Naive thymus-derived CD8-positive, alpha-beta T cell (primary cell): ENCODE measurements around the gene PCED1B. TPM values are rescaled to one million over a fixed set of nuclear protein-coding genes. Genes with fewer than 3 reads are reported as not detected.
A peak's percentile ranks its signal among the peaks of the same experiment; 100 is the strongest.
"Not testable (repeated sequence)": the region's sequence is repeated elsewhere in the genome, so short reads cannot be mapped to it uniquely, and the experiment has no call there.

Experiments
- ATAC-seq, 2 donors: fragments of 150-1000 bp; cut with Tn5 transposase in 1 of 2; sonication (Bioruptor Pico), chemical (Tn5 transposase) in 1 of 2; 1 replicate in 1 of 2; 2 replicates in 1 of 2; pipeline ENCODE4 v1.10.0; 2021; ENCODE audit warnings: mild to moderate bottlenecking in 2 of 2, moderate library complexity in 2 of 2
- POLR2A ChIA-PET: fragments of 350-600 bp; sonication (Branson Sonifier 250); formaldehyde crosslinking; loops from one replicate; lab custom pipeline; 2021; ENCODE audit warnings: antibody characterized with exemption; lab: Charles Lee
- DNase-seq, 10 donors: peaks; one replicate each; pipeline versions ENCODE4 v3.0.0 to v3.0.0-alpha.2; 2020 to 2022
- H3K27ac Mint-ChIP-seq, 10 donors: one replicate each; pipeline ENCODE4 v1.8.0; 2020 to 2022; ENCODE audit warnings: mild to moderate bottlenecking in 10 of 10, mixed read lengths in 10 of 10, moderate library complexity in 4 of 10, inconsistent platforms in 1 of 10
- H3K27me3 Mint-ChIP-seq, 5 donors: one replicate each; pipeline ENCODE4 v1.8.0; 2021 to 2022; ENCODE audit warnings: mixed read lengths in 5 of 5
- H3K36me3 Mint-ChIP-seq, 3 donors: one replicate each; pipeline ENCODE4 v1.8.0; 2020 to 2022; ENCODE audit warnings: mixed read lengths in 3 of 3, mild to moderate bottlenecking in 2 of 3, inconsistent platforms in 1 of 3
- H3K4me1 Mint-ChIP-seq, 4 donors: one replicate each; pipeline ENCODE4 v1.8.0; 2021 to 2022; ENCODE audit warnings: mixed read lengths in 4 of 4
- H3K4me3 Mint-ChIP-seq, 10 donors: one replicate each; pipeline ENCODE4 v1.8.0; 2020 to 2022; ENCODE audit warnings: mild to moderate bottlenecking in 10 of 10, mixed read lengths in 10 of 10, moderate library complexity in 6 of 10, inconsistent platforms in 1 of 10
- H3K9me3 Mint-ChIP-seq, 9 donors: one replicate each; pipeline ENCODE4 v1.8.0; 2020 to 2022; ENCODE audit warnings: mixed read lengths in 9 of 9, mild to moderate bottlenecking in 3 of 9, inconsistent platforms in 1 of 9, moderate library complexity in 1 of 9
- polyA plus RNA-seq, 3 donors: library from polyadenylated mRNA; unstranded; fragments of 300-500 nt; fragmentation: Illumina TruSeq; gene quantifications; one replicate each; pipeline ENCODE4 v1.2.3, GENCODE V29; 2021
- total RNA-seq, 8 experiments: library from RNA in 2 of 8; stranded (reverse) in 2 of 8; gene quantifications; one replicate each; pipeline ENCODE4 v1.2.3 and lab custom pipeline; 2021 to 2026

Gene PCED1B
- total and polyA plus RNA-seq, 5 experiments from 2014 or later, result 54.9 to 163 (median 83.9) TPM

GRCh38 chr12:47164116-47164515 is 84.7 kb downstream of the PCED1B start:
- H3K4me1 Mint-ChIP-seq, result peaks cover 19 to 21% (median 20%) of the 10 kb centered on the region in 4 donors
- peaks cover 44 to 62% (median 61%) of the 10 kb centered on the region in 3 donors for H3K36me3 Mint-ChIP-seq
- H3K27me3 Mint-ChIP-seq, result no peaks in the 10 kb centered on the region
- no peak overlapping the region for H3K4me3 Mint-ChIP-seq
- H3K9me3 Mint-ChIP-seq, result peaks cover 3 to 12% (median 10%) of the 10 kb centered on the region in 9 donors
- DNase-seq (no peak), ATAC-seq (no peak)
- H3K27ac Mint-ChIP-seq, result peak overlapping the region in 4 of 10 donors; percentile 1 to 31 (median 21)
- POLR2A ChIA-PET, result interaction anchor here (0.8 kb wide), 1 partner anchor 9 kb away, joined by 3 read pairs; no protein-coding TSS in a partner anchor

- ATAC-seq, result no peak
- peaks cover 19 to 22% (median 19%) of the 10 kb centered on the region in 4 donors for H3K4me1 Mint-ChIP-seq
- no peak overlapping the region for H3K4me3 Mint-ChIP-seq
- peaks cover 36 to 58% (median 56%) of the 10 kb centered on the region in 3 donors for H3K36me3 Mint-ChIP-seq
- no peak for DNase-seq
- POLR2A ChIA-PET, result interaction anchor here (0.8 to 1.1 kb wide), 2 partner anchors 9 to 43 kb away, joined by 3 read pairs; no protein-coding TSS in a partner anchor
- H3K9me3 Mint-ChIP-seq, result peaks cover 0 to 6% (median 3%) of the 10 kb centered on the region in 9 donors
- peak overlapping the region in 2 of 10 donors; percentile 43 to 56 for H3K27ac Mint-ChIP-seq
- no peaks in the 10 kb centered on the region for H3K27me3 Mint-ChIP-seq
Observed at GRCh38 chr12:47164724-47165439, 85.5 kb downstream of the PCED1B start.

- peaks cover 19% of the 10 kb centered on the region in 4 donors for H3K4me1 Mint-ChIP-seq
- H3K27me3 Mint-ChIP-seq, result no peaks in the 10 kb centered on the region
- H3K9me3 Mint-ChIP-seq, result peaks cover 1 to 8% (median 7%) of the 10 kb centered on the region in 9 donors
- POLR2A ChIA-PET, result interaction anchor here (0.6 to 1.1 kb wide), 3 partner anchors 17 to 42 kb away, joined by 3 read pairs; no protein-coding TSS in a partner anchor
- peaks cover 39 to 58% (median 54%) of the 10 kb centered on the region in 3 donors for H3K36me3 Mint-ChIP-seq
- H3K27ac Mint-ChIP-seq, result peak overlapping the region in 6 of 10 donors; percentile 2 to 38 (median 24)
- no peak for DNase-seq
- H3K4me3 Mint-ChIP-seq, result no peak overlapping the region
- ATAC-seq, result no peak
Observed at GRCh38 chr12:47165934-47166333, 86.5 kb downstream of the PCED1B start.

GRCh38 chr12:47166365-47166764 is 86.9 kb downstream of the PCED1B start:
- H3K36me3 Mint-ChIP-seq, result peaks cover 37 to 55% (median 54%) of the 10 kb centered on the region in 3 donors
- H3K27me3 Mint-ChIP-seq, result no peaks in the 10 kb centered on the region
- no peak for ATAC-seq
- DNase-seq, result no peak
- peaks cover 19 to 20% (median 19%) of the 10 kb centered on the region in 4 donors for H3K4me1 Mint-ChIP-seq
- H3K27ac Mint-ChIP-seq, result peak overlapping the region in 3 of 10 donors; percentile 16 to 31 (median 24)
- POLR2A ChIA-PET, result interaction anchor here (0.6 to 1.1 kb wide), 3 partner anchors 18 to 42 kb away, joined by 3 read pairs; no protein-coding TSS in a partner anchor
- H3K4me3 Mint-ChIP-seq, result no peak overlapping the region
- peaks cover 2 to 11% (median 9%) of the 10 kb centered on the region in 9 donors for H3K9me3 Mint-ChIP-seq

GRCh38 chr12:47170281-47170680 is 90.9 kb downstream of the PCED1B start:
- peaks cover 12 to 26% (median 19%) of the 10 kb centered on the region in 4 donors for H3K4me1 Mint-ChIP-seq
- H3K27ac Mint-ChIP-seq, result peak overlapping the region in 1 of 10 donors; percentile 68
- peaks cover 7 to 25% (median 11%) of the 10 kb centered on the region in 9 donors for H3K9me3 Mint-ChIP-seq
- ATAC-seq, H3K4me3 Mint-ChIP-seq, DNase-seq, H3K27me3 Mint-ChIP-seq, POLR2A ChIA-PET: not testable (repeated sequence)
- H3K36me3 Mint-ChIP-seq, result peaks cover 39 to 56% (median 54%) of the 10 kb centered on the region in 3 donors

GRCh38 chr12:47178014-47178413 is 98.6 kb downstream of the PCED1B start:
- DNase-seq, result no peak
- Mint-ChIP-seq H3K9me3 (no peaks in the 10 kb centered on the region), H3K4me3 (no peak overlapping the region), H3K4me1 (peaks cover 25 to 45% (median 36%) of the 10 kb centered on the region in 4 donors), H3K27me3 (no peaks in the 10 kb centered on the region), H3K27ac (peak overlapping the region in 3 of 10 donors; percentile 15 to 25 (median 21)), H3K36me3 (peaks cover 9 to 46% (median 44%) of the 10 kb centered on the region in 3 donors)
- POLR2A ChIA-PET, result interaction anchor here (0.7 kb wide), 1 partner anchor 92 kb away, joined by 4 read pairs; no protein-coding TSS in a partner anchor
- ATAC-seq, result no peak

GRCh38 chr12:47182164-47182938 is 102.9 kb downstream of the PCED1B start:
- Mint-ChIP-seq H3K27ac (peak overlapping the region in 6 of 10 donors; percentile 11 to 75 (median 27)), H3K36me3 (peaks cover 6 to 43% (median 38%) of the 10 kb centered on the region in 3 donors), H3K4me1 (peaks cover 24 to 69% (median 60%) of the 10 kb centered on the region in 4 donors), H3K4me3 (peak overlapping the region in 1 of 10 donors; percentile 26)
- not testable (repeated sequence) for H3K9me3 Mint-ChIP-seq, DNase-seq, ATAC-seq, H3K27me3 Mint-ChIP-seq
- POLR2A ChIA-PET, result interaction anchor here (0.6 to 1.0 kb wide), 2 partner anchors 10 to 596 kb away, joined by 4 to 5 read pairs; no protein-coding TSS in a partner anchor

GRCh38 chr12:47184229-47184628 is 104.8 kb downstream of the PCED1B start:
- peak overlapping the region in 2 of 10 donors; percentile 15 to 48 for H3K27ac Mint-ChIP-seq
- POLR2A ChIA-PET, result interaction anchor here (0.5 to 2.0 kb wide), 9 partner anchors 10 to 814 kb away, joined by 3 to 5 read pairs (median 3); no protein-coding TSS in a partner anchor
- H3K4me1 Mint-ChIP-seq, result peaks cover 30 to 71% (median 64%) of the 10 kb centered on the region in 4 donors
- no peaks in the 10 kb centered on the region for H3K9me3 Mint-ChIP-seq
- H3K27me3 Mint-ChIP-seq, result no peaks in the 10 kb centered on the region
- no peak overlapping the region for H3K4me3 Mint-ChIP-seq
- ATAC-seq (no peak), DNase-seq (no peak)
- peaks cover 5 to 41% (median 32%) of the 10 kb centered on the region in 3 donors for H3K36me3 Mint-ChIP-seq

GRCh38 chr12:47184813-47185212 is 105.4 kb downstream of the PCED1B start:
- Mint-ChIP-seq H3K4me1 (peaks cover 33 to 75% (median 68%) of the 10 kb centered on the region in 4 donors), H3K27ac (peak overlapping the region in 4 of 10 donors; percentile 0 to 88 (median 47)), H3K36me3 (peaks cover 5 to 41% (median 37%) of the 10 kb centered on the region in 3 donors), H3K4me3 (no peak overlapping the region), H3K9me3 (no peaks in the 10 kb centered on the region), H3K27me3 (no peaks in the 10 kb centered on the region)
- no peak for ATAC-seq
- POLR2A ChIA-PET, result interaction anchor here (0.5 to 2.0 kb wide), 6 partner anchors 9 to 98 kb away, joined by 3 to 5 read pairs (median 4); no protein-coding TSS in a partner anchor
- DNase-seq, result no peak

GRCh38 chr12:47186246-47186645 is 106.8 kb downstream of the PCED1B start:
- peak overlapping the region in 7 of 10 donors; percentile 25 to 90 (median 70) for H3K27ac Mint-ChIP-seq
- H3K27me3 Mint-ChIP-seq, result no peaks in the 10 kb centered on the region
- H3K4me1 Mint-ChIP-seq, result peaks cover 39 to 83% (median 74%) of the 10 kb centered on the region in 4 donors
- no peaks in the 10 kb centered on the region for H3K9me3 Mint-ChIP-seq
- POLR2A ChIA-PET, result interaction anchor here (0.5 to 1.2 kb wide), 2 partner anchors 12 to 108 kb away, joined by 3 read pairs; no protein-coding TSS in a partner anchor
- H3K36me3 Mint-ChIP-seq, result peaks cover 3 to 37% (median 34%) of the 10 kb centered on the region in 3 donors
- H3K4me3 Mint-ChIP-seq, result no peak overlapping the region
- ATAC-seq (no peak), DNase-seq (no peak)

GRCh38 chr12:47188576-47189441 is 109.4 kb downstream of the PCED1B start:
- H3K36me3 Mint-ChIP-seq, result peaks cover 3 to 27% (median 27%) of the 10 kb centered on the region in 3 donors
- H3K27ac Mint-ChIP-seq, result peak overlapping the region; percentile 9 to 100 (median 92)
- POLR2A ChIA-PET, result interaction anchor here (0.7 to 10.9 kb wide), 4 partner anchors 14 to 110 kb away, joined by 3 to 211 read pairs (median 3); partner anchors contain the start of gene AMIGO2
- peak overlapping the region in 9 of 10 donors; percentile 0 to 78 (median 26) for H3K4me3 Mint-ChIP-seq
- DNase-seq (no peak), ATAC-seq (no peak)
- peaks cover 56 to 98% (median 87%) of the 10 kb centered on the region in 4 donors for H3K4me1 Mint-ChIP-seq
- H3K27me3 Mint-ChIP-seq, result no peaks in the 10 kb centered on the region
- H3K9me3 Mint-ChIP-seq, result no peaks in the 10 kb centered on the region
